OCI-LY7 (cell line): ENCODE measurements around the gene ST3GAL3.

Source experiments
- CTCF ChIP-seq: fragments of 200-600 bp; sonication (generic); conservative IDR thresholded peaks from 2 replicates; pipeline ENCODE4 v1.5.1; 2014; ENCODE audit warnings: mild to moderate bottlenecking, antibody characterized with exemption, low read length, moderate library complexity, mixed read lengths
- EZH2phosphoT487 ChIP-seq: fragments of 200-600 bp; sonication (generic); IDR thresholded peaks from 2 replicates; pipeline ENCODE4 v1.6.1; 2018; ENCODE audit warnings: low read depth, borderline replicate concordance, mild to moderate bottlenecking, mixed run types, antibody characterized with exemption, low read length, moderate library complexity, mixed read lengths

DNA sequence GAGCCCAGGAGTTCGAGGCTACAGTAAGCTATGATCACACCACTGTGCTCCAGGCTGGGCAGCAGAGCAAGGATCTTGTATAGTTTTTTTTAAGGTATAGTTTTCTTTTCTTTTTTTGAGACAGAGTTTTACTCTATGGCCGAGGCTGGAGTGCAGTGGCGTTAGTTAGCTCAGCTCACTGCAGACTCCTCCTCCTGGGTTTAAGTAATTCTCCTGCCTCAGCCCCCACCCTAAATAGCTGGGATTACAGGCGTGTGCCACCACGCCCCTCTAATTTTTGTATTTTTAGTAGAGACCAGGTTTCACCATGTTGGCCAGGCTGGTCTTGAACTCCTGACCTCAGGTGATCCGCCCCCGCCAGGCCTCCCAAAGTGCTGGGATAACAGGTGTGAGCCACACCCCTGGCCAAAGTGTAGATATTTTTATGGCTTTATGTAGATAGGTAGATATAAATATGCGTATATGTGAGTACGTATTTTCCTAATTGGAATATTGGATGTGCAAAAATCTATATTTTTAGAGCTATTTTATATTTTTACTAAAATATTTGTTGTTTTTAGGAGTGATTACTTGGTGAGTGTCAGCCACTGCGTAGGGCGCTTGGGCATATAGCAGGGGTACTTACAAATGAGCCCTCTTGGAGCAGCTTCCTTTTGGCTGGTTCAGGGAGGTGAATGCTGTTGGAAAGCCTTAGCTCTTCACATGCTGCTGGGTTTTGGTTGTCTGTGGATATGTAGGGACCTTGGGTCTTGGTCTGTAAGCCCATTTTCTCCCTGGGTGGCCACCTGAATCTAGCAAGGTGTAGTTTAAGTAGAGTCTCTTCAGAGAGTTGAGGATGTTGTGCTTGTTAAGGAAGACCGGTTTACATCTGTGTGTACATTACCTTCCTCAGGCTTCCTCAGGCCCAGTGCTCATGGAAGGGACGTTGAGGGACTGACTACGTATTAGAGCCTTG, 47.8 kb upstream of the ST3GAL3 start:
- TF ChIP-seq CTCF = no peak
- TF ChIP-seq EZH2phosphoT487 = no peak
